GM19328 (cell line): ENCODE data around the gene HCAR2.
"Not testable (repeated sequence)": the region's sequence is repeated elsewhere in the genome, so short reads cannot be mapped to it uniquely, and the experiment has no call there.

Source experiments
- ATAC-seq: cut with Tn5 transposase; IDR thresholded peaks from one replicate; pipeline ENCODE4 v1.9.1; 2021; ENCODE audit warnings: mild to moderate bottlenecking, moderate library complexity; ENCODE audit not compliant: unreplicated experiment

The HCAR2 gene

GRCh38 chr12:122669397-122670070, 33.6 kb downstream of the HCAR2 start:
- no peak for ATAC-seq

DNA sequence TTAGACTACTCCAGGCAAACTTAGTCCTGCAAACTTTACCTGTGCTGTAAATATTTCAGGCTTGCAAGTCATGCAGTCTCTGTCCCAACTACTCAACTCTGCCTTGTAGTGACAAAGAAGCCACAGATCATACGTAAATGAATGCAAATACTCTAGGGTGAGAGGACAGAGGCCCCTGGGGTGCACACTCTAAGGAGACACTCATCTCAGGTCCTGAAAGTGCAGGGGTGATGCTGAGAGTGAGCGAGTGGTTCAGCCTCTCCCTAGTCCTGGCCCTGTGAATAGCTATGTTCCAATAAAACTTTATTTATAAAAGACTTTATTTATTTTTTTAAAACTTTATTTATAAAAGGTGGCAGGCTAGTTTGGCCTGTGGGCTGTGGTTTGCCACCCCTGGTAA, 34.9 kb downstream of the HCAR2 start:
- no peak for ATAC-seq

DNA sequence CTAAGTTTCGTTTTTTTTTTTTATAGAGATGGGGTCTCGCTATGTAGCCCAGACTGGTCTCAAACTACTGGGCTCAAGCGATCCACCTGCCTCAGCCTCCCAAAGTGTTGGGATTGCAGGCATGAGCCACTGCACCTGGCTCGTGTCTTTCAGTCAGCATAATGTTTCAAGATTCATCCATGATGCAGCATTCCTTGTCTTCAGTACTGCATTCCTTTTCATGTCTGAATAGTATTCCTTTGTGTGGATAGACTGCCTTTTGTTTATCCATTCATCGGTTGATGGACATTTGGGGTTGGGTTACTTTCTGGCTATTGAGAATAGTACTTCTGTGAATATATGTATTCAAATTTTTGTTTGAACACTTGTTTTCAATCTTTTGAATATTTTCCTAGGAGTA, 37.4 kb downstream of the HCAR2 start:
- ATAC-seq = no peak

GRCh38 chr12:122665349-122665748, 37.8 kb downstream of the HCAR2 start:
- no peak for ATAC-seq

GRCh38 chr12:122661938-122662337, 41.2 kb downstream of the HCAR2 start:
- no peak for ATAC-seq

DNA sequence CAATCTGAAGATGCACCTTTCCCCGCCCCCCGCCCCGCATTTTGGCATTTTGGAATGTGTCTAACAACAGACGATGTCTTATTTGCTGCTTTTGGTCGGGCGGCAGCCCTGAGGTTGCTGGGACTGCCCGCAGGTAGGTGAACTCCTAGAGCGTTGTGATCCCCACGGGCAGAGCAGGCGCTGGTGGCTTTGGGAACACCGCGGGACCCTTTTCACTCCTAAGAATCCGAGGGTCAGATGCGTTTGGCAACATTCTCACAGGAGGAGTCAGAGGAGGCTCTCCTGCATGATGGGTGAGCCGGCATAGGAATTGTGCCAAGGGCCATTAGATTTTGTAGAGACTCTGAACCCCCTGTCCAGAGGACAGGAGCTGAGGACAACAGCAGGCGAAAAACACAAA, 41.9 kb downstream of the HCAR2 start:
- ATAC-seq = no peak

DNA sequence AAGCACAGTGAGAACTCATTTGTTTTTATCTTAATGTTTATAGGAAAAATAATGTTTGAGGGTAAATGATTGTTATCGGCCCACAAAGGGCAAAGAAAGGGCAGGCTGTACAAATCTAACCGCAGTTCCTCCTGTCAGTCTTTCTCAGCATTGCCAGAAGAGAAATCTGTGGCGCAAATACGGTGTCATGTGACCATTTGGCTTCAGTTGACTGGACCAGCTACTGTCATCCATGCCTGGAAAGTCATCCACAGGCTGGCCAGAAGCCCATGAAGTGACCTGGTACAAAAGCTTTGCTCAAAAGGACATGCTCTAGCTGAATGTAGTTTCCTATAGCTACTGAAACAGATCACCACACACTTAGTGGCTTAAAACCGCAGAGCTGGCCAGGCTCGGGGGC, 43.6 kb downstream of the HCAR2 start:
- ATAC-seq = no peak

DNA sequence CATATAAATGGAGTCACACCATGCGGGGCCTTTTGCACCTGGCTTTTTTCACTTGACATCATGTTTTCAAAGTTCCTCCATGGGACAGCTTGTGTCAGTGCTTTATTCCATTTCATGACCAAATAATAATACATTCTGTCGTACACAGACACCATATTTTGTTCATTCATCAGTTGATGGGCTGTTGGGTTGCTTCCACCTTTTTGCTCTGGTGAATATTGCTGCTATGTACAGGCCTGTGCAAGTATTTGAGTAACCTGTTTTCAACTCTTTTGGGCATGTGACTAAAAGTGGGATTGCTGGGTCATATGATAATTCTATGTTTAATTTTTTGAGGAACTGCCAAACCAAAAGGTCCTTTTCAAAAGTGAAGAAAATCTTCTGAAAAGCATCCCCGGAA, 46.9 kb downstream of the HCAR2 start:
- ATAC-seq = no peak

- not testable (repeated sequence) for ATAC-seq
Observed at GRCh38 chr12:122653291-122653690, 49.9 kb downstream of the HCAR2 start.

GRCh38 chr12:122651520-122652224, 51.5 kb downstream of the HCAR2 start:
- ATAC-seq = no peak
